ENCODE data around the gene ZNF836. TPM values are rescaled to one million over a fixed set of nuclear protein-coding genes. Genes with fewer than 3 reads are reported as not detected.

The ZNF836 gene
- total and polyA plus RNA-seq, 7 donors, result 1.3 to 6.4 (median 3.8) TPM

DNA sequence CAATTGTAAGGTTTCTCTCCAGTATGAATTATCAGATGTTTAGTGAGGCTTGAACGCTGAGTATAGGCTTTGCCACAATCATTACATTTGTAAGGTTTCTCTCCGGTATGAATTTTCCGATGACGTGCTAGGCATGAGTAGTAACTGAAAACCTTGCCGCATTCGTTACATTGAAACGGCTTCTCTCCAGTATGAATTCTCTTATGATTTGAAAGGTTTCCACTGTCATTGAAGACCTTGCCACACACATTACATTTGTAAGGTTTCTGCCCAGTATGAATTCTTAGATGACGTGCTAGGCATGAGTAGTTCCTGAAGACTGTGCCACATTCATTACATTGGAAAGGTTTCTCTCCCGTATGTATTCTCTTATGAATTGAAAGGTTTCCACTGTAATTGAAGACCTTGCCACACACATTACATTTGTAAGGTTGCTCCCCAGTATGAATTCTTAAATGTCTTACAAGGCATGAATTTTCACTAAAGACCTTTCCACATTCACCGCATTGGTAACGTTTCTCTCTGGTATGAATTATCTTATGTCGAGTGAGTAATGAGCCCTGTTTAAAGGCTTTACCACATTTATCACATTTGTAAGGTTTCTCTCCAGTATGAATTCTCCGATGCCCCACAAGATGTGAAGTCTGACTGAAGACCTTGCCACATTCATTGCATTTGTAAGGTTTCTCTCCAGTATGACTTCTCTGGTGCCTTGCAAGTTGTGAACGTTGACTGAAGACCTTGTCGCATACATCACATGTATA is 15.6 kb downstream of the ZNF836 start:
- intact Hi-C loops (cut with DNase I), result no loop called here
- Histone ChIP-seq H3K9me3 (peaks cover 62% of the 10 kb centered on the region), H3K27ac (no peak overlapping the region), H3K36me3 (ENCODE audit: insufficient read depth in 1 of 2, low read depth in 1 of 2) (peaks cover 17 to 37% of the 10 kb centered on the region in 2 donors), H3K4me1 (no peaks in the 10 kb centered on the region), H3K27me3 (ENCODE audit: insufficient read depth in 3 of 3, low read length in 2 of 3) (no peaks in the 10 kb centered on the region), H3K4me3 (no peak overlapping the region)
- no peak for ATAC-seq
- 98 to 99% (median 99%) methylated on average over 15 of the region's 15 CpGs for WGBS, 3 donors
- TF ChIP-seq, protein P1, sequence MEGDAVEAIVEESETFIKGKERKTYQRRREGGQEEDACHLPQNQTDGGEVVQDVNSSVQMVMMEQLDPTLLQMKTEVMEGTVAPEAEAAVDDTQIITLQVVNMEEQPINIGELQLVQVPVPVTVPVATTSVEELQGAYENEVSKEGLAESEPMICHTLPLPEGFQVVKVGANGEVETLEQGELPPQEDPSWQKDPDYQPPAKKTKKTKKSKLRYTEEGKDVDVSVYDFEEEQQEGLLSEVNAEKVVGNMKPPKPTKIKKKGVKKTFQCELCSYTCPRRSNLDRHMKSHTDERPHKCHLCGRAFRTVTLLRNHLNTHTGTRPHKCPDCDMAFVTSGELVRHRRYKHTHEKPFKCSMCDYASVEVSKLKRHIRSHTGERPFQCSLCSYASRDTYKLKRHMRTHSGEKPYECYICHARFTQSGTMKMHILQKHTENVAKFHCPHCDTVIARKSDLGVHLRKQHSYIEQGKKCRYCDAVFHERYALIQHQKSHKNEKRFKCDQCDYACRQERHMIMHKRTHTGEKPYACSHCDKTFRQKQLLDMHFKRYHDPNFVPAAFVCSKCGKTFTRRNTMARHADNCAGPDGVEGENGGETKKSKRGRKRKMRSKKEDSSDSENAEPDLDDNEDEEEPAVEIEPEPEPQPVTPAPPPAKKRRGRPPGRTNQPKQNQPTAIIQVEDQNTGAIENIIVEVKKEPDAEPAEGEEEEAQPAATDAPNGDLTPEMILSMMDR (IDR thresholded peaks at IDR 0.05), result no peak
- no peak for DNase-seq

- TF ChIP-seq, protein P1 (IDR thresholded peaks at IDR 0.05), result no peak
- H3K36me3 ChIP-seq (ENCODE audit: insufficient read depth in 1 of 2, low read depth in 1 of 2), result no peaks in the 10 kb centered on the region
- ATAC-seq, result no peak
- H3K9me3 ChIP-seq, result peaks cover 23% of the 10 kb centered on the region
- H3K4me1 ChIP-seq, result no peaks in the 10 kb centered on the region
- no peaks in the 10 kb centered on the region for H3K27me3 ChIP-seq (ENCODE audit: insufficient read depth in 3 of 3, low read length in 2 of 3)
- no peak overlapping the region for H3K27ac ChIP-seq
- DNase-seq, result no peak
- no peak overlapping the region for H3K4me3 ChIP-seq
- intact Hi-C loops (cut with DNase I), result no loop called here
These were observed 23.2 kb downstream of the ZNF836 start for GRCh38 chr19:52148256-52148655.

GRCh38 chr19:52142001-52142595 is 29.3 kb downstream of the ZNF836 start:
- no peak for DNase-seq
- no peak overlapping the region for H3K4me3 ChIP-seq
- no peaks in the 10 kb centered on the region for H3K36me3 ChIP-seq (ENCODE audit: insufficient read depth in 1 of 2, low read depth in 1 of 2)
- intact Hi-C loops (cut with DNase I), result loop anchor here (5.0 kb wide), 1 partner anchor 45 kb away; no protein-coding TSS in a partner anchor
- H3K27me3 ChIP-seq (ENCODE audit: insufficient read depth in 3 of 3, low read length in 2 of 3), result no peaks in the 10 kb centered on the region
- peaks cover 17% of the 10 kb centered on the region for H3K4me1 ChIP-seq
- no peak for ATAC-seq
- WGBS, 3 donors, result 83 to 92% (median 86%) methylated on average over 3 of the region's 3 CpGs
- no peak overlapping the region for H3K27ac ChIP-seq
- peaks cover 4% of the 10 kb centered on the region for H3K9me3 ChIP-seq
- TF ChIP-seq, protein P1 (IDR thresholded peaks at IDR 0.05), result no peak

GRCh38 chr19:52141203-52141602 is 30.2 kb downstream of the ZNF836 start:
- intact Hi-C loops (cut with DNase I), result loop anchor here (2.0 to 5.0 kb wide), 2 partner anchors 30 to 46 kb away; partner anchors contain the start of gene ZNF836 (in 2 of the 2)
- Histone ChIP-seq H3K36me3 (ENCODE audit: insufficient read depth in 1 of 2, low read depth in 1 of 2) (no peaks in the 10 kb centered on the region), H3K4me1 (peaks cover 17% of the 10 kb centered on the region), H3K4me3 (no peak overlapping the region), H3K9me3 (peaks cover 4% of the 10 kb centered on the region), H3K27ac (no peak overlapping the region), H3K27me3 (ENCODE audit: insufficient read depth in 3 of 3, low read length in 2 of 3) (no peaks in the 10 kb centered on the region)
- DNase-seq (no peak), ATAC-seq (no peak)
- TF ChIP-seq, protein P1 (IDR thresholded peaks at IDR 0.05), result no peak
- WGBS, 3 donors, result 79 to 83% (median 83%) methylated on average over 2 of the region's 2 CpGs
